ACC112 (cell line): ENCODE measurements around the gene COTL1.
A peak's percentile ranks its signal among the peaks of the same experiment; 100 is the strongest.
"Not testable (repeated sequence)": the region's sequence is repeated elsewhere in the genome, so short reads cannot be mapped to it uniquely, and the experiment has no call there.

Source experiments
- H2AFZ ChIP-seq: fragments of 200-600 bp; sonication (generic); one replicate; pipeline ENCODE4 v1.6.0; 2017; ENCODE audit warnings: antibody characterized with exemption, low read length; ENCODE audit not compliant: unreplicated experiment
- H3K27ac ChIP-seq: fragments of 200-600 bp; sonication (generic); 2 replicates; pipeline ENCODE4 v1.5.1; 2014; ENCODE audit warnings: low read depth, mild to moderate bottlenecking, antibody characterized with exemption, low read length, moderate library complexity
- H3K27me3 ChIP-seq: fragments of 200-600 bp; sonication (generic); 2 replicates; pipeline ENCODE4 v1.6.1; 2014; ENCODE audit warnings: mild to moderate bottlenecking, antibody characterized with exemption, low read length, moderate library complexity, mixed read lengths; ENCODE audit not compliant: insufficient read depth
- H3K36me3 ChIP-seq: fragments of 200-600 bp; sonication (generic); 2 replicates; pipeline ENCODE4 v1.6.1; 2016; ENCODE audit warnings: mild to moderate bottlenecking, antibody characterized with exemption, low read length, moderate library complexity, mixed read lengths; ENCODE audit not compliant: insufficient read depth
- H3K4me1 ChIP-seq: fragments of 200-600 bp; sonication (generic); one replicate; pipeline ENCODE4 v1.6.1; 2016; ENCODE audit warnings: low read length, mixed read lengths; ENCODE audit not compliant: insufficient read depth, unreplicated experiment, control insufficient read depth
- H3K4me3 ChIP-seq: fragments of 200-600 bp; sonication (generic); 2 replicates; pipeline ENCODE4 v1.5.1; 2014; ENCODE audit warnings: mild to moderate bottlenecking, low read depth, low read length
- H3K79me2 ChIP-seq: fragments of 200-600 bp; sonication (generic); one replicate; pipeline ENCODE4 v1.6.0; 2016; ENCODE audit warnings: low read length; ENCODE audit not compliant: control insufficient read depth, unreplicated experiment, insufficient read depth

The COTL1 gene

DNA sequence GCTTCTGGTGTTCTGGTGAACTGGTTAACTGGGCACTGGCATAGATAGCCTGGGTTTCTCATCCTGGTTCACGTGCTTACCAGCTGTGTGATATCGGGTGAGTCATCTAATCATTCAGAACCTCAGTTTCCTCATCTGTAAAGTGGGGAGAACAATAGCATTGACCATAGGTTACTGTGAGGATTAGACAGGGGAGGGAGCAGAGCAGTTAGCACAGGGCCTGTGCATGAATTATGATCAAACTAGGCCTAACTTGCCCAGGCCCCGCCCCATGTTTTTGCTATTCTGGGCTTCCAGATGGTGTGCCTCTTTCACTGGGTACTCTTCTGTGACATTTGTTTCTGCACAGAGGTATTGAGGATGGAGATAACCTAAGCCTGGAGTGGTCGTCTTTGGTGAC lies 25.8 kb upstream of the COTL1 start:
- H2AFZ ChIP-seq, result no peak overlapping the region
- no peak overlapping the region for H3K27ac ChIP-seq
- H3K36me3 ChIP-seq, result no peaks in the 10 kb centered on the region
- no peaks in the 10 kb centered on the region for H3K79me2 ChIP-seq
- peaks cover 38% of the 10 kb centered on the region for H3K4me1 ChIP-seq
- H3K4me3 ChIP-seq, result no peak overlapping the region
- no peaks in the 10 kb centered on the region for H3K27me3 ChIP-seq

GRCh38 chr16:84643180-84643583 lies 25.3 kb upstream of the COTL1 start:
- no peaks in the 10 kb centered on the region for H3K27me3 ChIP-seq
- H3K79me2 ChIP-seq, result no peaks in the 10 kb centered on the region
- peaks cover 38% of the 10 kb centered on the region for H3K4me1 ChIP-seq
- H3K36me3 ChIP-seq, result no peaks in the 10 kb centered on the region
- H3K27ac ChIP-seq, result peak overlapping the region; percentile 42
- H3K4me3 ChIP-seq, result peak overlapping the region; percentile 49
- H2AFZ ChIP-seq, result peak overlapping the region; percentile 76

- Histone ChIP-seq H3K36me3 (no peaks in the 10 kb centered on the region), H3K4me3 (peak overlapping the region; percentile 49; the same call in 1 of the 2 replicates), H2AFZ (no peak overlapping the region), H3K27me3 (no peaks in the 10 kb centered on the region), H3K4me1 (peaks cover 38% of the 10 kb centered on the region), H3K27ac (no peak overlapping the region), H3K79me2 (no peaks in the 10 kb centered on the region)
Observed at GRCh38 chr16:84641643-84642358, 23.9 kb upstream of the COTL1 start.

DNA sequence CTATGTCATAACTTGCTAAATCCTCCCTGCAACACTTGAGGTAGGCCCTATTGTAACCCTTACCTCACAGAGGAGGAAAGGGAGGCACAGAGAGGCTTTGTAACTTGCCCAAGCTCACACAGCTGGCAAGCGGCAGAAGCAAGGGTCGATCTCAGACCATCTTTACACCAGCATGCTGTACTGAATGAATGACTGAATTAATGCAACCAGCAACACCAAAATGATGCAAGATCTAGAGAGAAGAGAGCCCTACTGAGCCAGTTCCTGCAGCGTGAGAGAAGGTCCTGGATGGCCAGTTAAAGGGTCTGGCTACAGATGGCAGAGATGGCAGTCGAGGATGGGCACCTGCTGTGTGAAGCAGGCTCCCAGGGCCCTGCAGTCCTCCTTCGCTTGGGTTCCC lies 22.3 kb upstream of the COTL1 start:
- Histone ChIP-seq H3K27me3 (no peaks in the 10 kb centered on the region), H3K4me3 (no peak overlapping the region), H3K79me2 (no peaks in the 10 kb centered on the region), H3K4me1 (peaks cover 38% of the 10 kb centered on the region), H3K36me3 (no peaks in the 10 kb centered on the region), H3K27ac (no peak overlapping the region), H2AFZ (no peak overlapping the region)

DNA sequence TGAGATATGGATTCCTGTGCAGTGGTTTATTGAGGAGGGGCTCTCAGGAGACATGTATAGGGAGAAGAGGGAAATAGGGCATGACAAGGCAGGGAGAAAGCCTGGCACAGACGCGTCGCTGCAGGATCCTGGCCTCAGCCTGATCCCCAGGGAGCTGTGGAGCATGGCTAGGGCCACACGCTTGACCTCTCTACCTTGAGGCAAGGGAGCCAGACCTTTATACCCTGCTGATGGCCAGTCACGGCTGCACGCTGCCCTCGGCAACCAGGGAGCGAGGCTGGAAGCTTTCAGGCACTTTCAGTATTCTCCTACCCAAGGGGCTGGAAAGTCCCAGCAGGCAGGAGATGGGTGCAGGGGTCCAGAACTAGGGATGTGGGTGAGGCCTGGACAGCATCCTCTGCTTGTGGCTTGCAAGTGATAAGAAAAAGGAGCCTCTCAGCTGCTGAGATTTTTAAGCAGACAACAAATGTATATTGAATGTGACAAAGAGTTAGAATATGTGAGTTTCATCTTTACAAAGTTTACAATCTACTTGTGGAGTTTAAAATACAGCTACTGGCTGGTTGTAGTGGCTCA lies 20.4 kb upstream of the COTL1 start:
- peaks cover 23% of the 10 kb centered on the region for H3K4me1 ChIP-seq
- no peak overlapping the region for H2AFZ ChIP-seq
- H3K27ac ChIP-seq, result no peak overlapping the region

DNA sequence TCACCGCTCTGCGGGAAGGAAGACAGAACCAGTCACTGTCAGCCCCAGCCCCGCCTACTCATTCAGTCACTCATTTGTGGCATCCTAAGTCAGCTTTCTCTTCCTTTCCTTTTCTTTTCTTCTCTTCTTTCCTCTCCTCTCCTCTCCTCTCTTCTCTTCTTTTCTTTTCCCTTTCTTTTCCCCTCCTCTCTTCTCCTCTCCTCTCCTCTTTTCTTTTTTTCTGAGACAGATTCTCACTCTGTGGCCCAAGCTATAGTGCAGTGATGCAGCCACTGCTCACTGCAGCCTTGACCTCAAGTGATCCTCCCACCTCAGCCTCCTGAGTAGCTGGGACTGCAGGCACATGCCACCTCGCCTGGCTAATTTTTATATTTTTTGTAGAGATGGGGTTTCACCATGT lies 19.8 kb upstream of the COTL1 start:
- no peak overlapping the region for H2AFZ ChIP-seq
- H3K27ac ChIP-seq, result no peak overlapping the region
- no peaks in the 10 kb centered on the region for H3K79me2 ChIP-seq
- no peaks in the 10 kb centered on the region for H3K27me3 ChIP-seq
- no peaks in the 10 kb centered on the region for H3K36me3 ChIP-seq
- H3K4me3 ChIP-seq, result no peak overlapping the region
- peaks cover 17% of the 10 kb centered on the region for H3K4me1 ChIP-seq

More for the DNA sequence above, 20.4 kb upstream of the COTL1 start:
- Histone ChIP-seq H3K36me3 (no peaks in the 10 kb centered on the region), H3K79me2 (no peaks in the 10 kb centered on the region), H3K27me3 (no peaks in the 10 kb centered on the region), H3K4me3 (no peak overlapping the region)

DNA sequence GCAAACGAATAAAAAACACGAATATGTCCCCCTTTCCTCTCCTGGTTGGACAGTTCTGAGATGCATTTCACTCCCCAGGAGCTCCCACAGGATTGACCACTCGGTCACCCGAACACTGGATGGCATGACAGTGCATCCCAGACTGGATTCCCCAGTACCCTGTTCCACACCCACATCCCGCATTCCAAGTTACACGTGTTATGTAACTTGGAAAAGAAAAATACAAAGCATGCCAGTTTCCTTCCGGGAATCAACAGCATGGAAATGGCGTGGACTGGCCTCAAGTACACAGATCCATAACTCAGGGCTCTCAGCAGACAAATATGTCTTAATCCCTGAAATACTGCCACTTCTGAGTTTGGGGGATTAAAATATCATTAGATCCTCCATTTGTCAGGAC lies 17.8 kb upstream of the COTL1 start:
- no peaks in the 10 kb centered on the region for H3K4me1 ChIP-seq
- no peaks in the 10 kb centered on the region for H3K79me2 ChIP-seq
- no peak overlapping the region for H3K4me3 ChIP-seq
- H3K27me3 ChIP-seq, result no peaks in the 10 kb centered on the region
- no peak overlapping the region for H3K27ac ChIP-seq
- no peaks in the 10 kb centered on the region for H3K36me3 ChIP-seq
- H2AFZ ChIP-seq, result no peak overlapping the region

DNA sequence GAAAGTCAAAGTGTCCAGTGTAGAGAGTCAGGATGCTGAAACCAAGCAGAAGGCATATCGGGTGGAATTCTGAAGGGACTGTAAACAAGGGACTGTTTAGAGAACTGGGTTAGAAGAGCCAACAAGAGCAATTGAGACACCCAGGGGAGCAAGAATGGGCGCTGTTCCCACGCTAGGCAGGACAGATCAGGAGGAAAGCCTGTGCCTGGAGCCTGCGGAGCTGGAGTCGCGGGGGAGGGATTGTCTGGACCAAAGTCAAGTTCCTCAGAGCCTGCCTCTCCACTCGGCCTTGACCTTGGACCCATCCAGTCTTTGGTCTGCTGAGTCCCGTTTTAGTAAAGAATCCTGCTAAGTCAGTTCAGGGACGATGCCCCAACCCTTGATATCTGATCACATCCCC lies 15.7 kb upstream of the COTL1 start:
- Histone ChIP-seq H3K4me3 (no peak overlapping the region), H3K36me3 (no peaks in the 10 kb centered on the region), H3K27me3 (no peaks in the 10 kb centered on the region), H3K4me1 (no peaks in the 10 kb centered on the region), H2AFZ (no peak overlapping the region), H3K79me2 (no peaks in the 10 kb centered on the region), H3K27ac (no peak overlapping the region)

- not testable (repeated sequence) for H3K79me2 ChIP-seq, H3K27ac ChIP-seq, H3K36me3 ChIP-seq
Observed at GRCh38 chr16:84632862-84633261, 15.0 kb upstream of the COTL1 start.

DNA sequence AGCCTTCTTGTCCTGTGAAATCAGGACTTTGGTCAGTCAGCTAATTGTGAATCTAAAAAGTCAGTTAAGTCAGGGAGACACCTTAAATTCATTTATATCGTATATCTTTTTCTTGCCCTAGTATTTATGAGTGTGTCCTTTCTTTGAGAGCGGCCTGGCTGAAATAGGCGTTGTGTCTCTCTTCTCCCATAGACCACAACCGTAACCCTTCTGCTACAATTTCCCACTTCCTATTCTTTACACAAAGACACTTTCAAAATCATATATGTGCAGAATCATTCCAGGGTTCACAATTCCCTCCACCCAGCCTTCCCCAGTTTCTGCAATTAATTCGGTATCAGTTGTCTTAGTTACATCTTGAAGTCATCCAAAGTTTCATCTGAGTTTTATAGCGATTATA lies 14.0 kb upstream of the COTL1 start:
- H3K4me1 ChIP-seq, result no peaks in the 10 kb centered on the region
- no peak overlapping the region for H3K27ac ChIP-seq
- H3K36me3 ChIP-seq, result no peaks in the 10 kb centered on the region
- no peak overlapping the region for H3K4me3 ChIP-seq
- H2AFZ ChIP-seq, result no peak overlapping the region
- no peaks in the 10 kb centered on the region for H3K79me2 ChIP-seq
- no peaks in the 10 kb centered on the region for H3K27me3 ChIP-seq

More at GRCh38 chr16:84632862-84633261, 15.0 kb upstream of the COTL1 start:
- not testable (repeated sequence) for H3K27me3 ChIP-seq, H2AFZ ChIP-seq, H3K4me1 ChIP-seq, H3K4me3 ChIP-seq

DNA sequence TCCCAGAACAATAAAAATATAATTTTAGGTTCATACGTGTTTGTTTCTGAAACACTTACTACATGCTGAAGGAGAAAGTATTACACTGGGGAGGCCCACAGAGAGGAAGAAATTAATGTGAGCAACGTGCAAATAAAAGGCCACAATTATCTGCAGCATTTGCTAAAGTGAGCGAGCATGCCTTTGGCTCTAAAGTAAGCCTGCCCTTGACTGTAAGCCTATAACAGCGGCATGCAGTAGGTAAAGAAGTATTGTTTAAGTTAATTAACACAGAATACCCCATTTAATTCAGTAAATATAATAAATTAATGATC lies 13.2 kb upstream of the COTL1 start:
- H3K79me2 ChIP-seq, result no peaks in the 10 kb centered on the region
- no peaks in the 10 kb centered on the region for H3K4me1 ChIP-seq
- H3K36me3 ChIP-seq, result no peaks in the 10 kb centered on the region
- no peak overlapping the region for H3K4me3 ChIP-seq
- no peak overlapping the region for H3K27ac ChIP-seq
- no peaks in the 10 kb centered on the region for H3K27me3 ChIP-seq
- no peak overlapping the region for H2AFZ ChIP-seq
